COLO829 (cell line): ENCODE data around the gene LIPC.

Experiments used
- DNase-seq: peaks from one replicate; pipeline ENCODE4 v3.0.0; 2012; ENCODE audit warnings: low spot score

Gene LIPC

DNA sequence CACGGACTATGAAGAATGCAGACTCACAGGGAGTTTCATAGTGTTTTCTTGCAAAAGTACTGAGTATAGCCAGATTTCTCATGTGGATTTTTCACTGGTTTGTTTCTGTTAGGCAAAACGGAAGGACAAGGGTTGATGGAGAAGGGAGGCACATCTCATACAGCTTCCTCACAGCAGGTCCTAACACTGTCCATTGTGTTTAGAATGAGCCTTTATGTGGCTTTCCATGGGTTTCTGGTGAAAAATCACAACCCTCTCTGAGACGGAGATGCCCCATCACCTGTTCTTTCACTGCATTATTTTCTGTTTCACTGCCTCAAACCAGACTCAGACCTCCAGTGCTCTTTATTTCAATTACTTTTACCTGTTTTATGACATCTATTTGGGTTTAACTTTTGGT lies 25.0 kb upstream of the LIPC start:
- no peak for DNase-seq

DNA sequence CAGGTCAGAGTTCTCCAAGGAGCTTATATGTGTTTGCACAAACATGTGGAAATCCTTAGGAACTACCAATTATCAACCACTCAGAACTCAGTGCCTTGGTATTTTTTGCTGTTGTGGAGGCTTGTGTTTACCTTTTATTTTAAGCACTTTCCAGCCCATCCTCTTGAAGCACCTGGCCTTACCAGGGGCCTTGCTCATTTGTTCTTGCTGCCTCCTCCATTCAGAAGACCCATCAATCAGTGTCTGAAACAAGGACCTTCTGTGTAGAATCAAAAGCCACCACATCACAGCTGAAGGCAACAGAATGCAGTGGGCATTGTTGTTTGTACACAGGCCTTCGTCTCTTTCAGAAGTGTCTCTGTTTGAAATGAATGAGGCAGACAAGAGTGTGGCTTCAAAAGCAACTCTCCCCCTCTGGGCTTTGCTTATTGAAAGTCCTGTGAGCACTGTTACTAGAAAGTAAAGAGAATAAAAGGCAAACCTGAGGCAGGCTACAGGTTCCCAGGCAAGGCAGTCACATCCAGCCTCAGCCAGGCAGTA lies 24.5 kb upstream of the LIPC start:
- DNase-seq, result peak; percentile 19

DNA sequence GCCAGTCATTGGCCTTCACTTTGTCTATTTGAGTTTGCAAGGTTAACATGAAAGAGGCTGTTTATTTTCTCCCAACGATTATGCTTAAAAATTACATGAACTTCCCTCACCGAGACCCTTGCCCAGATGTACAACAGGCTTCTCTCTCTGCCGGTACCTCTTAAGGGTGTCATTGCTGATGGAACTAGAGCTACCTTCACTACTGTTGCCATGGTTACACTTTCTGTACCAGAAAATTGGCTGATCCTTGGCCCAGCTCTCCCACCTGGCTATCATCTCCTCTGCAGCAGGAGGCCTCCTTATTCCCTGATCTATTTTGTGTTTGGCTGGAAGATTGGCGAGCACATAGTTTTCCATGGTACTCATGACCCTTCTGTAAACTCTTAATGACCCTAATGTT lies 24.0 kb upstream of the LIPC start:
- no peak for DNase-seq

DNA sequence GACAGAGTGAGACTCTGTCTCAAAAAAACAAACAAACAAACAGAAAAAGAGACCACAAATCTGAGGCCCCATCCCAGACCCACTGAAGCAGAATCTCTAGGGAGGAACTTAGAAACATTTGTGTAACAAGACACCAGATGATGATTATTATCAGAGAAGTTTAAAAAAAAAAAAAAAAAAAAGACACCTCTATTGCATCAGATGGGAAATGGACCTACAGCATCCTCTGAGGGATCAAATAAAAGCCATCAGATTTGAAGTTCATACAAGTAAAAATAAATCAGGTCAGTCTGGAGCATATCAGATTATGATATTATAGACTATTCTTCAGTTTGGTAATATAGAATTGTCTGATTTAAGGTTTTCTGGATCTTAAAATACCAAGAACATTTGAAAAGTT lies 21.9 kb upstream of the LIPC start:
- DNase-seq, result no peak

DNA sequence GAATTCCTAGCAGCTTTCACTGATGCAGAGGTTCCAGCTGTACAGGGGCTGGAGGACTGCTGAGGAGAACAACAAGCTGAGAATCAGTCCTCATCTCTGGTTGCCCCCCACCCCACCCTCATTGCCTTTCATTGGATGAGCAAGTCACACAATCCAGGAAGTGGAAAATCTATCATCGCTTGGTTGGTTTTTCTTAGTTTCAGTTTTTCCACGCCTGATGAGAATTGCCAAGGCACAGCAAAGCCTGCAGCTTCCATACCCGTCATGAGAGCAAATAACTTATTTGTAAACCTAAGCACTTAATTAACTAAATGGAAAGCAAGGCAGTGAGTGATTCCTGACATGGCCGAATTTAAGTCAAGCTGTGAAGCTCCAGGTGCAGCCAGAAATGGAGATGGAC lies 21.4 kb upstream of the LIPC start:
- no peak for DNase-seq

DNA sequence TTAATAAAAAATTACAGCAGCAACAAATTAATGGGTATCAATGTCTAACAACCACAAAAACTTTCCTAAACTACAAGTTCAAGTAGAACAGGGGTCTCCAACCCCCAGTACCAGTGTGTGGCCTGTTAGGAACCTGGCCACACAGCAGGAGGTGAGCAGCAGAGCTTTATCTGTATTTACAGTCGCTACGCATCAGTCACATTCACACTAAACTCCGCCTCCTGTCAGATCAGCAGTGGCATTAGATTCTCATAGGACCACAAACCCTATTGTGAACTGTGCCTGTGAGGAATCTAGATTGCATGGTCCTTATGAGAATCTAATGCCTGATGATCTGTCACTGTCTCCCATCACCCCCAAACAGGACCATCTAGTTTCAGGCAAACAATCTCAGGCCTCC lies 18.5 kb upstream of the LIPC start:
- no peak for DNase-seq

DNA sequence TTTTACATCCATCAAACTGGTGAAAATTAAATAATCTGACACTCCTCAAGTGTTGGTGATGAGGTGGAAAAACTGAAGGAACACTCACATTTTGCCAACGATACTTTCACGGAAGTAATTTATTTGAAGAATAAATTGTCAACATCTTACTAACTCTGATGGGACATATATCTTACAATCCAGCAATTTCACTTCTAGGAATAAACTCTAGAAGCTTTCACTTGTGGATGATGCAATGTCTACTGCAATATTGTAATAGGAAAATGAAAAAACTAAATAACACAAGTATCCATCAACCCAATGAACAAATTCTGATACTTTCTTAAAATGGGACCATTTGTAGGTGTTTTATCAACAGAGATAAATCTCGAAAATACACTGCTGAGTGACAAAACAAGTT lies 16.2 kb upstream of the LIPC start:
- DNase-seq, result no peak

DNA sequence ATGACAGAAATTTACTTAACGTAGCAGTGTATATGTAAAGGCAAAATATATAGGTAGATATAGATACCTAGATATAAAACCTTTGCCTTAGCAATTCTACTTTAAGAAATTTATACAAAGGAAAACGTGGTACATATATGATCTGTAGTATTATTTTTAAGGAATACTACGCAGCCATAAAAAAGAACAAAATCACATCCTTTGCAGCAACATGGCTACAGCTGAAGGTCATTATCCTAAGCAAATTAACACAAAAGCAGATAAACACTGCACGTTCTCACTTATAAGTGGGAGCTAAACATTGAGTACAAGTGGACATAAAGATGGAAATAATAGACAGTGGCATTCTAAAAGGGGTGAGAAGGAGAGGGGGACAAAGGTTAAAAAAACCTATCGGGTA lies 14.8 kb upstream of the LIPC start:
- DNase-seq, result no peak

DNA sequence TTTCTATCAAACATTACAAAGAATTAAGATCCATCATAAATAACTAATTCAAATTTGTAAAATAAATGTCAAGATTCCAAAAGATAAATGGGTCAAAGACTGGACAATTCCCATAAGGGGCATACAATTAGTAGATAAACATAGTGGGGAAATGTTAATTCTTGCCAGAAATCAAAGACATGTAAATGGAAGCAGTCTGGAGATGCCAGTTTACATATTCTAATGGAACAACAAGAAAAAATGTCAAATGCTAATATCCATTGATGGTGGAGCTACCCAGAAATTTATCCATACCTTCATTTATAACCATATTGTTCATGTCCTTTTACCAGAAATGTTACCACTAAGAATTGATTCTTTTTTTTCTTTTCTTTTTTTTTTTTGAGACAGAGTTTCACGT lies 13.7 kb upstream of the LIPC start:
- no peak for DNase-seq

DNA sequence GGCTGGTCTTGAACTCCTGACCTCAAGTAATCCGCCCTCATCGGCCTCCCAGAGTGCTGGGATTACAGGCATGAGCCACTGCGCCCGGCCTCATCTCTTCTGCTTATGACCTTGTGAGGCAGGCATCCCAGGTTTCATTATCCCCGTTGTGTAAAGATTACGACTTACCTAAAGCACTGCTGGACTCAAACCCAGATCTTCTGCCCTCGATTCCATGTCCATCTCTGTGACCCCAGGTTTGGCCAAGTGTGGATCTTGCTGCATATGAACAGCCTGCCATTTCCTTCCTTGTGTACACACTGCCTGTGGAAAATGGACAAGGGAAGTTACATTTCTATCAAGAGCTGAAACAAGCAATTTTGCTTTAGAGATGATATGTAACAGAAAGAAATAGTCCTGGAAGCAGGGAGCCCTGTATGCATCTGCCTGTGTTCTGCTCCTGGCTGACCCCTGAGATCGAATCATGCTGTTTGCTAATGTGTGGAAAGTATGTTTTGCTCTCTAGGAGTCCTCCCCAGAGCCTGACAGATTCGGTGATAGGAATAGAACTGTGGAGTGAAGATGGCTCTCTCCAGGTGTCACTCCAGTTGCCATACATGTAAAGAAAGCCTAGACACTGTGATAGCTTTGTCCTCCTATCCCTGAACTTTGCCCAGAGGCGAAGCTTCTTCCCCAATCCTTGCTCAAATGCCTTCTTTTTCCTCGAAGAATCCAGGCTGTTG lies 11.8 kb upstream of the LIPC start:
- no peak for DNase-seq

DNA sequence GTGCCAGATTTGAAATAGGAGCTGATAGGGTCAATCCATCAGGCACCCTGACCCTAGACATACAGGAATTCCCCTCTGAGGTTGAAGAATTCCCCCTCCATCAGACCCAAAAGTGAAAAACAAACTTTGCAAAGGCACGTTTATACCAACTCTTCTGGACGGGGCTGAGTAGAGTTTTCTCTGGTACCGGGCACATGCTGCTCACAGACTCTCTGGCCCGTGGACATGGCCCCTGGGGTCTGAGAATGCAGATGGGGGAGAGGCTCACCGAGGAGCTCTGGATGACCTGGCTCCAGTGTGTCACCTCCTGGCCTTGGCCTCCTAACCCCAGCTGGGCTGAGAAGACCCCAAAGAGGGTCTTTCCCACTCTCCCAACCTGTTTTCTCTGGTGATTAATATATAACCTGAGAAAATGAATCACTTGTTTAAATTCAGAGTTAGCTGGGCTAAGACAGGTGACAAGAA lies 11.2 kb upstream of the LIPC start:
- no peak for DNase-seq

DNA sequence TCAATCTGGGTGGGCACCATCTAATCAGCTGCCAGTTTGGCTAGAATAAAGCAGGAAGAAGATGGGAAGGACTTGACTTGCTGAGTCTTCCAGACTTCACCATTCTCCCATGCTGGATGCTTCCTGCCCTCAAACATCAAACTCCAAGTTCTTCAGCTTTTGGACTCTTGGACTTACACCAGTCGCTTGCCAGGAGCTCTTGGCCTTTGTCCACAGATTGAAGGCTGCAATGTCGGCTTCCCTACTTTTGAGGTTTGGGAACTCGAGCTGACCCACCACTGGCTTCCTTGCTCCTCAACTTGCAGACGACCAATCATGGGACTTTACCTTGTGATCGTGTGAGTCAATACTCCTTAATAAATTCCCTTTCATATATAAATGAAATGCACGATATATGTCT lies 8.6 kb upstream of the LIPC start:
- no peak for DNase-seq

DNA sequence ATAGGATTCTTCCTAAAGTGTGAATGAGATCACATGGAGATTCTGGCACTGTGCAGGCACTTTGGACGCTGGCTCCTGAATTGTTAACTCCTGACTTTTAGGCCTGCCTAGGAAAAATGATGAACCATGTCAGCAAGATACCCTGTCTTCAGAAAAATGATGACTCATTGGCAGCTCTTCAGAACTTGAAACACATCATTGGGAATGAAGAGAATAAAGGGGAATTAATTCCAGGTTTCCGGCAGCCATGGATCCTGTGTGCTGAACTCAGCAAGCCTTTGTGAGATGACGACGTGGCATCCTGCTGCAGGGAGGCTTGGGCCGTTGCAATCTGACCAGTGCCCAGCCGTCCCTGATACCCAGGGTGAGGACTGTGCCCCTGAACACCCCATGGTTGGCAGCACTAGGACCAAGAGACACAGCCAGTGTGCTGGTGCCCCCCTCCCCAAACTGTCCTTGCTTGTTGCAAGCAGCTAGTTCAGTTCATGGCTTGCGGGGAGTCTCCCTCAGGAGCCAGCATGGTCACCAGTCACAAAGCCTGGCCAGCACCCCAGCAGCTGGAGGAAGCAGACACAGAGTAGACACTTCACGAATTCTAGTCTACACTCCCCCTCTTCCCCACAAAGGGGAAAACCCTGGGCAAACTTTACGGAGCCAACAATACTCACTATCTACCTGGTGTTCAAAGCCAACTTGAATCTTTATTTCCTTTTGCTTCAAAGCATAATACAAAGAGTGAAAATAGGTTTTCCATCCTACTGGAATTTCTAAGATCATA lies 7.8 kb upstream of the LIPC start:
- DNase-seq, result no peak

DNA sequence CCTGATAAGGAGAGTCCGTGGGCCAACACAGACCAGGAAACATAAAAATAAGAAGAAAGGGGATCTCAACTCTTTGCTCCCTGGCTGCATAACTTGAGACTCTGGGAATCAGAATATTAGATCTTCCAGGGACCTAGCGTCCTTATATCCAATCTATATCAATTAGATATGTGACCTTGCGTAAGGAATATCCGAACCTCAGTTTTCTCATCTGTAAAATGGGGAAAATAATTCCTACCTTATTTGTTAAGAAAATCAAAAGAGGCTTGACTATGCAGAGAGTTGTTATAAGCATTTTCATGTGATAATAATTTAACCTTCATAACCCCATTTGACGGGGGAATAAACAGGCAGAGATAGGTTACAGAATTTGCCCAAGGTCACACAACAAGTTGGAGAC lies 7.1 kb upstream of the LIPC start:
- DNase-seq, result no peak

DNA sequence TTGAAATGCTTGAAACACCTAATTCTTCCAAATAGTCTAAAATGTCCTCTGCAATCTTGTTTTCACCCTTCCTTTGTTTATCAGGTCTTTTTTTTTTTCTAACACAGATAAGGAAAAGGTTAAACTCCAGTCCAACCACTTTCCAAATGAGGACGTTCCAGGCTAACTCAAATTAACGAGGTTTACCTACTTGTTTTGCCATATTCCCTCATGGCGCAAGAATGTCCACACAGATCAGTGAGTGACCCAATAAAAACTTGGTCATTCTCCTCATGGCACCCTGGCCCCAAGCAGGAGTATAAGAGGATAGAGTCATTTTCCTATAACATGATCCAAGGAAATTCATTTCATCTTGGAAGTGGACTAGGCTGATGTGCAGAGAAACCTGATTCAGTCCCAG lies 6.6 kb upstream of the LIPC start:
- DNase-seq, result no peak

DNA sequence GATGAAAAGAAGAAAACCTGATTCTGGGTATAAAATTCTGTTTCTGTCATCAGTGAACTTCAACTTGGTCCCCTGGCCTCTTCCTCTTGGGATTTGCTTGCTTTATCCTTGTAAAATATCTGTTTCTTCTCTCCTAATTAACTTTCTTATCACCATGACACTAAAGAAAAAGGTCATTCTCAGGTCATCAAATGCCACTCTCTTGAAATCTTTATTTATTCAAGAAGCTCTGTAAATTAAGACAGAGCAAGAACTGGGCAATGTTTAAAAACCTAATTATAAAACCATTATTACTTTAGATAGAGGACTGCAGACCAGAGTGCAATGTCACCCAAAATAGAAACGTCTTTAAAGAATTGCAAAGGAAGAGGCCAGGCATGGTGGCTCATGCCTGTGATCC lies 6.0 kb upstream of the LIPC start:
- no peak for DNase-seq

DNA sequence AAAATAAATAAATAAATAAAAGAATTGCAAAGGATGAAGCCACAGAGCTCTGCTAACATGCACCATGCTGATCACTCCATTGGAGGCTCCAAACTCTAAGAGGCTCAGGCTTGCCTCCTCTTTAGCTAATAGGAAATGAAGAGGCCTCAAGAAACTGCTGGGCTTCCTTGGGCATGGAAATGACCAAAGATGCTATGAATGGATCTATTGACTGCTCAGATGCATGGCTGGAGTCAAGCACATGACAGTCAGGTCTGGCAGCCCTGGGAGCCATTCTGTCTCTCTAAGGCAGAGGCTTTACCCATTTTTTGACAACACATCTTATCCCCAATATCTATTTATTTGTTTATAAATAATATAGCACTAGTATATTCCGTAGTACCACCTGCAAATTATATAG lies 5.3 kb upstream of the LIPC start:
- DNase-seq, result peak; percentile 23

DNA sequence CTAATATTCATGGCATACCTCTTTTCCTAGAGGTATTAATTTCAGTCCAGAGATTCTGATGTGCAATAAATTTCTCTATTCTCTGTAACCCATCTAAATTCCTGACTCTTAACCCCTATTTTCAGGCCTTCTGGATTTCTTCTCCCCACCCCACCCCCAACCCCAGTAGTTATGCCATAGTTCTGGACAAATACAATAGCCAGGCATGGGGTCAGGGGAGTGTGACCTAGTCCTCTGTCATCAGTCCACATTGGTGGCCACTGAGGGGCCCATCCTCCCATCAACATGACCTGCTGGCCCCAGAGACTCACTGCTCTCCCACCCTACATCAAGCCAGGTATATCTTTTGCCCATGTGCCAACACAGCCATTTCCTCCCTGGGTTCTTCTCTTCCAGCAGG lies 3.8 kb upstream of the LIPC start:
- no peak for DNase-seq

DNA sequence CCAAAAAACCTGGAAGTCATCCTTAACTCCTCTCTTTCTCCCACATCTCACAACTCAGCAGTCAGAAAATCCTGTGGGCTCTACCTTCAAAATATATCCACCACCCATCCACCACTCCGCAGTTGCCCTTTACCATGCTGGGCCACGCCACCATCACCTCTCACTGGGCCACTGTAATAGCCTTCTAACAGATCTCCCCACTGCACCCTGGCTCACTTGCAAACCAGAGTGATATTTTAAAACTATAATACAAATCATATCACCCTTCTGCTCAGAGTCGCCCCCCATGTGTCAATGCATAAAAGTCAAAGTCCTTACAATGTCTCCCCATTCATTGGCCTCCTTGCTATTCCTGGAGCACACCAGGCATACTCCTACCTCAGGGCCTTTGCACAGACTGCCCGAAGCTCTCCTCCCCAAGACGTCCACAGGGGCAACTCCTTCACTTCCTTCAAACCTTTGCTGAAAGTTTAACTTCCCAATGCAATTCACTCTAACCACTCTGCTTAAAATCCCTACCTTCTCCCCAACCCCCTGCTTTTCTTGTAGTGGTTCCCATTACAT lies 1.5 kb upstream of the LIPC start:
- no peak for DNase-seq

DNA sequence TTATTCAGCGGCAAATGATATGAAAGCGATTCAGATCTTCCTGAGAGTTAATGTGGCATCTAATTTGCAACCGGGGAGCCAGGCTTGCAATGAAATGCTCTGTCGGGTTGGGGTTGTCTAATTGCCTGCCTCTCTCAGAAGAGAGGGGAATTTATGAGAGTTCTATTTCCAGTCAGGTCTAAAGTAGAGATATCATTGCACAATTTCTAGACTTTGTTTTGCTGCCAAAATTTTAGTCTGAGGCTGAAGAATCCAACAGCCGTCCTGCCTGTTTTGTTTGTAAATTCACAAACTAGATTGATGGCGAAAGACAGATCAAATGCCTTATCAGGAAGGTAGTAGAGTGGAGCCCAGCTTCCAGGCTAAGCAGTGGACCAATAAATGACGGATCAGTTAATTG lies 610 bp downstream of the LIPC start:
- no peak for DNase-seq

DNA sequence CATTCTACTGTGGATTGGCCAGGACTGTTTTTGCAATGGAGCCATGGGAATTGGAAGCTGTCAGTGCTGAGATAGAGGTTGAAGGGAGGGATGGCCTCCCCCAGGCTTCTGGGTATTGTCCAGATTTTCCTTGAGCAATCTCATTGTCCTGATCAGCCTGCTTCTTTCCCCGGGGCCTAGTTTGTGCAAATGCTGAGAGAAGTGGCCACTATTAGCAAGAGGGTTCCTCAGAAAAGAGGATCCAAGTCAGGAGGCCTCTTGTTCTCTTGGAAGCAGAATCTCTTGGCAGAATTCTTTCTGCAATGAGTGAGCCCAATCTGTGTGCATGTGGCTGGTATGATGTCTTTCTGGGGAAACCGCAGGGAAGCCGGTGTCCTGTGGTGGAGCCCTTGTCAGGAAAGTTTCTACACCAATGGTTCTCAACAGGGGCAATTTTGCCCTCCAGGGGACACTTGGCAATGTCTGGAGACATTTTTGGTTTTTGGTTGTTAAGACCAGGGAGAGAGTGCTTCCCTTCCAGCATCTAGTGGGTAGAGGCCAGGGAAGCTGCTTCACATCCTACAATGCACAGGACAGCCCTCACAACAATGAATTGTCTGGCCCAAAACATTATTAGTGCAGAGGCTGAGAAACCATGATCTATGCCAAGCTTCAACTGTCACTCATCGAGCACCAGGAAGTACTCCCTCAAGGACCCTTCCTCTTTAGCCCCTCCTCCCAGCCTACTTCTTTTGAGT lies 2.0 kb downstream of the LIPC start:
- no peak for DNase-seq

DNA sequence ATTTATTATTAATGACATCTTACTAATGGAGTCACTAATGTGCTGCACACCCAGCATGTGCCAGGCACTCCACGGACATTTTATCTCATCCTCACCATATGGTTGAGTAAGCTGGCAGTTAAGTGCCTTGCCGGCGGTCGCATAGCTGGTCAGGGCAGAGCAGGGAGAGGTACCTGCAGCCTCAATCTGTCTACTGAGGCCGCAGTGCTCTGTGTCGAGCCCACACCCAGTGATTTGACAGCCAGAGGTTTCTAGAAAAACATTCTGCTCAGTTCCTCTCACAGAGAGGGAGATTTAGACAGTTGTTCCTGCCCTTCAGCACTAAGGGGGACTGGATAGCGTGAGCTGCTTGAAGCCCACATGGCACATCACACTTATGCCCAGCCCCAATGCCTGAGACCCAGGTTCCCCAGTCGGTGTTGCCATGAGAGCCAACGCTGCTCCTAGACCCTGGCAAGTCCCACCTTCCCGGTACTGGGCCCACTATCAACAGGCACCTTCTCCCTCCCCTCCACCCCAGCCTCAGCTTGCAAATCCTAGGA lies 2.6 kb downstream of the LIPC start:
- no peak for DNase-seq
